Stimulated activated CD4-positive, alpha-beta T cell treated with anti-CD3 and anti-CD28 coated beads, Interleukin-4, amount 100 ng/mL, for 24 hours (primary cell): ENCODE results near the gene HIVEP3.
A peak's percentile ranks its signal among the peaks of the same experiment; 100 is the strongest.

Experiments
- DNase-seq: peaks from one replicate; pipeline ENCODE4 v3.0.0-alpha.2; 2020

The HIVEP3 gene

GRCh38 chr1:41868241-41868998, 50.3 kb downstream of the HIVEP3 start:
- peak; percentile 28 for DNase-seq

DNA sequence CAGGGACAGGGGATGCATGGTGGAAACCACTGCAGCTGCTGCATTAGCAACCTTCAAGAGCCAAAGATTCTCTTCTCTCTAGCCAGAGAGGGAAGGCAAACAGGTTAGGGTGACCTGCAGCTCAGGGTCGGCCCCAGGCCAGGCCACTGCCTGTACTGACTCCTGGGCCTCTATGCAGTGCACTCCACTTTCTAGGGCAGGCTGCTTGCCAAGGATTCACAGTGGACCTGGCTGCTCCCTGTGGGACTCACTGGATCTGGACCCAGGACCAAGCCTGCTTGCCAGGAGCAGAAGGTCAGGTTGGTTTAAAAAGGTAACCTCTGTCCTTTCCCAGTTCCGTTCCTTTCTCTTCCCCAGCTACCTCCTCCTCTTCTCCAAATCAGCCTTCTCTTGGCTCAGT, 52.4 kb downstream of the HIVEP3 start:
- DNase-seq: no peak

DNA sequence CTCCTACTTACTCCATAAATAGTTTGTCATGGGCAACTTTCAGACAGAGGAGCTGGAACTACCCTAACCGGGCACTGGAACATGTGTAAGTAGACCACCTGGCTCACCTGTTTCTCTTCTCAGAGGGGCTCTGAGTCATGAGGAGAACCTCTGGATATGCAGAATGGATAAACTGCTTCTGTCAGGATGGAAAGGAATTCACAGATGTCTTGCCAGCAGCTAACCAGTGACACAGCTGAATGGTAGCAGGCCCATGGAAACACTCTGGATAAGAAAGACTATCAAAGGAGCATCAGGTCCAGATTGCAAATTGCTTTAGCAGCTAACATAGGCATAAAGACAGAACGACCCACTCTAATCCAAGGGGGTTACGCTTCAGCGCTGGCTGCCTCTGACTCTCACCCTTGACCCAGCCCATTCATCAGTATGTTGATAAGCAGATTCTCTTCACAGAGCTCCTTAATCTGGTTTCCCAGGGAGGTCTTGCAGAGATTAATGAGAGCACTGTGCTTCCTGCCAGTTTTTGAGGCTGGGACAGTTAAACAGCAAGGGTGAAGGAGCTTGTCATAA, 54.2 kb downstream of the HIVEP3 start:
- DNase-seq: no peak

GRCh38 chr1:41863718-41864117, 55.0 kb downstream of the HIVEP3 start:
- no peak for DNase-seq

DNA sequence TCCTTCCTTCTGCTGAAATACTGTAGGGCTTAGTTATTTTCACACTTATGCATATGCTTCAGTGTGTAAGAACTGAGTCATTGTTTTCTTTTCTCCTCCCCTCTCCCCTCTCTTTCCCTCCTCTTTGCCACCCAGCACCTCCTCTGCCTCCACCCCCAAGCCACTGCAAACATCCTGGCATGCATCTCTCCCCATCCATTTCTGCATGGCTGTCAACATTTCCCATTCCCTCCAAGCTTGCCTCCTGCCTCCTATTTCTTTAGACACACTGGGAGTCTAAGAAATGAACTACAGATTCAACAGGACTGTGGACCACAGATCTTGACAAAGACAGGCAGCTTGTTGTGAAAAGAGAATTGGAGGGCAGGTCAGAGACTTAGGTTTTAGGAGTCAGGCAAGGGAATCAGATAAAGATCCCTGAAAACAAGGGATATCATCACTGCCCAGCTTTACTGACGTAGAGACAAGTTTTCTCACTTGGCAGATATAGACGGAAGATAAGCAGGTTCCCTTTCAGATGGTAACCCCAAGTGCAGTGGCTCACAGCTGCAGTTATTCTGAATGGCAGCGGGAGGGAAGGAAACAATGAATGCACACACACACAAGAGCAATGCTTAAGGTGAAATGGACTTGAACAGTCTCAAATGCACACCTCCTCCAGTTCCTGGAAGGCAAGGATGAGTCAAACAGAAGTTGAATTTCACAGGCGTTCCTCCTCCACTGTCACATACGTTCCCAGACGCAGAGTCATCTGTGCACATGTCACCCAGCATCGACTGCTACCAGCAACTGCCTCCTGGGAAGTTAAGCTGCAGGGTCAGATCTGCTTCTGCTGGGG, 56.1 kb downstream of the HIVEP3 start:
- DNase-seq: peak; percentile 76

DNA sequence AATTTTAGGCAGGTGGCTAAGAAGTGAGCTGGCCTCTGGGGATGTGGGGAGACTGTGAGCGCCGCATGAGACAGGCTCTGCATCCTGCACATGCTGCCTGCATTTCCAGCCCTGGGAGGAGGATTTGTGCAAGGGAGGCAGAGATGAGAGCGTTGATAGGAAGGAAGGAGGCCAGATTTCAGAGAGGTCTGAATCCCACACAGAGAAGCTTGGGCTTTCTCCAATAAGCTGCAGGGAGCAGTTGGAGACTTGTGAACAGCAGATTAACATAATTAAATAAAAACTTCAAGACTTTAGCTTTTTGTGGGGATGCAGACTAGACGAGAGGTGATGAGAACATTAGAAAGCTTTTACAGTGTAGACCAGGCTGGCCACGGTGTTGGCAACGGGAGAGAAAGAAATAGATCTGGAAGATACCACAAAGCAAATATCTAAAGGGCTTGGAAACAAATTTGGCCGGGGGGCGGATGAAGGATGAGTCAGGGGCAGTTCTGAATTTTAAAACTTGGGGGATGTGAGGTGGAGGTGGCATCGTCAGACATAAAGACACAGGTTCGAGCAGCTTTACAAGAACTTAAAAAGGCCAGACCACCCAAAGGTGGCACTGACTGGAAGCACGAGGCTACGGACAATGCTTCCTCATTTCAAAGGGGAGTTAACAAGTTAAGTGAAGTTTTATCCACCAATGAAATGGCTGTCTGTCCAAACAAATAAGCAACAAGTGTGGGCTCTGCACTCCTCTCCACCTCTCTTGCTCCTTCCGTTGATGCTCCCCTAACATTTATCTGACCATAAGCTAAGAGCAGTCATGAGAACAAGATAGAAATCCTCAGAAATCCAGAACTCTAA, 57.0 kb downstream of the HIVEP3 start:
- no peak for DNase-seq

DNA sequence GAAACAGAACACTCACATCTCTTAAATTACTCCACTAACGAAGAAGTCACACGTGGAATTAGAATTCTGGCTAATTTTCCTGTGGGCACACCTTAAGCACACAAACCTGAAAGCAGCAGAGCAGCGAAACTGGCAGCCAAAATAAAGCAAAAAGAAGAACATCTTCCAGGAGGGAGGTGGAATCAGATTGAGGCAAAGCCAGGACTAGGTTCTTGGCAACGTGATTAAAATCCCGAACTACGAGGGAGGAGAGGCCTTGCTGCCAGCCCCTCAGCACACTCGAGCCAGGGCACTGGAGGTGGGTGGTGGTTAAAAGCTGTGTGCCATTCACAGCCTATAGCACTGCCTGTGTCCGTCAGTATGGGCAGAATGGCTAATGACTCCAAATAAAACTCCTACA, 58.0 kb downstream of the HIVEP3 start:
- no peak for DNase-seq

- no peak for DNase-seq
Observed at GRCh38 chr1:41860214-41860613, 58.5 kb downstream of the HIVEP3 start.

- DNase-seq: no peak
Observed at GRCh38 chr1:41859686-41860085, 59.0 kb downstream of the HIVEP3 start.

DNA sequence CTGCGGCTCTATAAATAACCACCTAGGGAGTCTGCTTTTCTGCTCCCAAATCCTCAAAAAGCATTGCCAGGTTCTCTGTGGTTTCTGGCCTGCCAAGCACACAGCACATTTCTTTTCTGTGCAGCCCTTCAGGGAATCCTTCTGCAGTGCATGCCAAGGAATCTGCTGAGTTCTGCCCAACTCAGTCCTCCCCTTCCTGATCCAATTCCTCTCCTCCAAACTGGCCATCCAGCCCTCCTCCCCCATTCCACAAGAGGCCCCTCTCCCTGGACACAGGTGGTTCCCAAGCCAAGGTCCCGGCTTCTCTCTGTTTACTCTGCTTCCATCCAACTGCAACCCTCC, 61.8 kb downstream of the HIVEP3 start:
- no peak for DNase-seq

DNA sequence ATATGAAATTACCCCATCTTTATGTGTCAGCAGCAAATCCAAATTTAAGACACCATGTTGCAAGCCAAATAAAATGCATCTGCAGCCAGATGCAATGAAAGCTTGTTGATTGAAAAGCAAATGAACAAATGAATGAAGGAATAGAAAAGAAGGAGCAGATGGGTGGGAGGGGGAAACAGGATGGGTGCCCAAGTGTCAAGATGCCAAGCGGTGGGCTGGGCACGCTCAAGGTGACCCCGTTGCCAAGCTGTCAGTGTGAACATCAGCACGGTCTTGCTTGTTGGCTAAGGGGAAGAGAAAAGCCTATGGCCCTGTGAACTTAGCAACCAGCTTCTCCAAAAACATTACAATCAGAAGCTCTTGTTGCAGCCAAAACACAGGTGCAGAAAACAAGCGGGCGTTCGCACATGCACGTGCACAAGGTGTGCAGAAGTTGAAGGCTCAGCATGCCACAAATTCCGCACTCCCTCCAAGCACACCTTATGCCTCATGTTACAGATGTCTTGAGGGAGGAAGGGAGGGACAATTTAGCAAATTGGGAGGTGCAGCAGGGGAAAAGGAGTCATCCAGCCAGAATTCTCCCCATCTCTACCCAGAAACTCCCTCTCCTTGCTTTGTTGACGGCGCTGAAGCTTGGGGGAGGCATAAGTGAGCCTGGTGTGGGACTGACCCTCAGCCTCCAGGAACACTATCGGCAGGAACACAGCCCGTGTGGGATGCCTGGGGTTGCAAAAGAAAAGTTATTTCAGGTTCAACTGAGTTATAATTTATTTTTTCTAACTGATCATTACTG, 62.4 kb downstream of the HIVEP3 start:
- no peak for DNase-seq

GRCh38 chr1:41855713-41856112, 63.0 kb downstream of the HIVEP3 start:
- no peak for DNase-seq

DNA sequence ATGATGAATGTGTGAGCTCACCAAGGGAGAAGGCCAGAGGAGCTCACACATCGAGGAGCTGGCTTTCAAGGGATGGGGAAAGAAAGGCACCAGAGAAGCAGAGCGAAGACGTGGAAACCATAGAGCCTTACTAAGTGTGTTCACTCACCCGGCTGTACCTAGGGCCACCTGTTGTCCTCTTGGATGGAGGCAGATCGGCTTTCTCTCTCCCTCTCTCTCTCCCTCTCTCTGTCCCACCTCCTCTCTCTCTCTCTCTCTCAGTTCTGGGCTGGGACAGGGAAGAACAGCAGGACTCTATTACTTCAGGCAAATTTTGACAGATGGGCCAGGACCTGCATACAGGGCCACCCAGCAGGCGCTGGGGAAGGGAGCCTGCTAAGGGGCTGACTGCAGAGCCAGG, 64.8 kb downstream of the HIVEP3 start:
- no peak for DNase-seq

- DNase-seq: no peak
Observed at GRCh38 chr1:41852091-41852490, 66.6 kb downstream of the HIVEP3 start.

DNA sequence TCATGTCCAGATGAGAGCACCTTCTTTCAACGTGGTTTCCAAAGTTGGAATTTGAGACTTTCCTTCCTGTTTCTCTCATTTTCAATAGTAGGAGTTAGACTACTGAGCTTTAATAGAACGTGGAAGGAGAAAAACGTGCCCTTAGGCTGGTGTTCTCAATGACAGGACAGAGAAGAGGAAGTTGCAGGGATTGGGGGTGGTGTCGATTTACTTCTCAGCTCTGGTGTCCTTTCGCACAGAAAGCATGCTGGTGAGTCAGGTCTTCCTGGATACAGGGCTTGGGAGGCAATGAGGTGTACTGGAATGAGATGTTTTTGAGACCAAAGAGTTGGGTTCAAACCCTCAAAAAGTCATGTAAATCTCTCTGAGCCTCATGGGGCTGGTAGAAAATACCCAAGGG, 67.1 kb downstream of the HIVEP3 start:
- no peak for DNase-seq

DNA sequence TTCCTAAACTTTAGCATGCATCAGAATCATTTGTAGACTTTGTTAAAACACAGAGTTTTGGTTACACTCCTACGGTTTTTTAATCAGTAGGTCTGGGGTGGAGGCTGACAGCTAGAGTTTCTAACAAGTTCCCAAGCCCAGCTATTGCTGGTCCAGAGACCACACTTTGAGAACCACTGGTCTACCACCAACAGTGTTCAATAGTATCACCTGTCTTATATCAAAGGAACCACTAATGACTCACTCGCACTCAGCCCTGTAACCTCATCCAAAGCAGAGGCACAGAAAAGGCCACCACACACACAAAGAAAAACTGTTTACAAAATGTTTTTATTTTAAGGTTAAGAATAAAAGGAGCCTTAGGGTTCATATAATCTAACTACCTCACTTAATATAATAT, 68.7 kb downstream of the HIVEP3 start:
- peak; percentile 15 for DNase-seq

DNA sequence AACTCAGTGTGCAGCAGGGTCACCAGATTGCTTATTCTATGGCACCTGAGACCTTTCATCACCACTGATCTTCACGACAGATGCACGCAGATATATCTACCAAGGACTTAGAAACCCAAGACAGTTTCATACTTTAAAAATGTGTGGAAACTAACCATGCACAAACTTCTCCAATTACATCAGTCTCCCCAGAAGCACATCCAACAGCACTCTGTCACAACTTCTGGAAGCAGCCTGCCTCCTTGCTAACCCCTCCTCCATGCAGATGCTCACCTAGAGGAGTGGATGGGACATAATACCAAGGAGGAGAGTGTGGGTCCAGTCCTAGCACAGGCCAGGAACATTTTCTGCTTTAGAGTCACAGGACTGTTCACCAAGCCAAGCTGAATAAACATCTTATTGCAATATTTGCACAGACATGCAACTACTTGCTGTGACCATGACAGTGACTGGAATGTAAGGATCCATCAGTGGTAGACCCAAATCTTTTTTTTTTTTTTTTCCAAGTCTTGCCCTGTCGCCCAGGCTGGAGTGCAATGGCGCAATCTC, 69.4 kb downstream of the HIVEP3 start:
- DNase-seq: no peak

DNA sequence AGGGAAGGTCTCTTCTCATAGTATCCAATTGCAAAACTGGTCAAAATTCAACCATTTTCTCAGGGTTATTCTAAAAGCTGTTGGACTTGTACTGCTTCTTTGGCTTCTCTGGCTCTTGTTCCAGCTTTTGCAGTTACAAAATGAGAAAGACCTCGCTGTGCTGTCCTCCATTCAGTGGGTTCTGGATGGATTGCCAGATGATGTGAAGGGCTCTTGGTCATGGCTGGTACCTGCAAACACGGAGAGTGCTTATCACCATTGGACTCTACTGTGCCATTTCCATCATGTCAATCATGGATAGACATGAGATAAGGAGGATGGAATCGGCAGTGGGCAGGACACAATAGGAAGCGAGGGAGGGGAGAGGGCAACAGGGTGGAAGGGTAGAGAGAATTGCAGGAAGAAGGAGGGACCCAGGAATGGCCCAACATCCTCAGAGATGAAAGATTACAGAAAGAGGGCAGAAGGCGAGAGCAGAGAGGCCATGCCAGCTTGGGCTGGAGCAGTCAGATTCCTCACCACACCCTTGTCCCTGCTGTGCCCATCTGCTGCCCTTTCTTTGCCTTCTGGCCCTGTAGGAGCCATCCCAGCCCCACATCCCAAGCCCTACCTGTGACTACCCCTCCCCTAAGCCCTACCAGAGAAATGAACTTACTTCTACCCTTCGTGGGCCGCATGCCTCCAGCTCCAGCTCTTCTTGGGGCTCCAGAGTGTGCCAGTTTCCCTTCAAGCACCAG, 70.3 kb downstream of the HIVEP3 start:
- DNase-seq: no peak

- DNase-seq: no peak
Observed at GRCh38 chr1:41847733-41848132, 71.0 kb downstream of the HIVEP3 start.

DNA sequence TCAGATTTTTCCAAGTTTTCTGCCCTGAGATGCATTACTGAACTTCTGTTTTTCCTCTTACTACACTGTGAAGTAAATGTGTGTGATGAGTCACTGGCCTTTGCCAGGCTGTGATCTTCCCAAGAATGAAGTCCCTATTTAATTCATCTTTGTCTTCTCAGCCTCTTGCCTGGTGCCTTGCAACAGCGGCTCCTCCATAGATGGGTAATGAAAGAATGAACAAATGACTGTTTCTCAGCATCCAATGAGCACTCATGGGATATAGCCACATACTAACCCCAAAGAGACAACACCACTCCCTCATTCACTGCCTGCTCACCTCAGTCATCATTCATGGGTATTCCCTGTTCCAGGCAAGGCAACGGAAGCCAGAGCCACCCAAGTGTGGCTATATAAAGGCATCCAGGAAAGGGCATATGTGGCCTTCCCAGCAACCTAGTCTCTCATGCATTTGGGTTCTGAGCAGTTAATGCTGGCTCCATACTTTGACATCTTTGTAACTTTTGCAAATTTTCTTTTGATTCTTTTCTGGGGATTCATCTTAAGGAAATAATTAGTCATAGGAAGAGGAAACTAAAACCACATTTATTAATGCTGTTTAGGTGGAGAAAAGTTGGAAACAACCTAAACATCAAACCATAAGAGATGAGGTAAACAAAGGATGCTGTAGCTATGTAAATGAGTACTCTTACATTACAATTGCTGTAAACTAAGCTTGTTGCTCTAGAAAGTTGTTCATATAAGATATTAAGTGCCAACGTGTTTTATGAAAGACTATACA, 71.9 kb downstream of the HIVEP3 start:
- no peak for DNase-seq
